Omental fat pad (tissue), 4 donors: Measurements from ENCODE around the gene TAS1R3. TPM values are rescaled to one million over a fixed set of nuclear protein-coding genes. Genes with fewer than 3 reads are reported as not detected.

ENCODE experiments used
- ATAC-seq: fragments of 150-250 bp; one replicate; pipeline ENCODE4 v1.9.1; 2016; ENCODE audit warnings: mild to moderate bottlenecking, moderate library complexity; ENCODE audit not compliant: low FRiP score
- DNase-seq: peaks from one replicate; pipeline ENCODE4 v3.0.0-alpha.2; 2019; ENCODE audit warnings: low spot score
- total RNA-seq, 4 donors: library from RNA; depleted of rRNA; stranded (reverse); fragments of >200 nt; gene quantifications; one replicate each; pipeline ENCODE4 v1.1.0, GENCODE V29; 2016
- TF ChIP-seq, protein P1 (sequence below), 3 donors: fragments of 450-650 bp; IDR thresholded peaks; one replicate each; pipeline ENCODE4 v1.5.1; 2016 to 2017; ENCODE audit warnings: antibody characterized with exemption in 3 of 3, mild to moderate bottlenecking in 3 of 3, moderate library complexity in 2 of 3

Gene TAS1R3
- total RNA-seq, 4 donors from 2014 or later, result 0.12 to 0.32 (median 0.16) TPM

DNA sequence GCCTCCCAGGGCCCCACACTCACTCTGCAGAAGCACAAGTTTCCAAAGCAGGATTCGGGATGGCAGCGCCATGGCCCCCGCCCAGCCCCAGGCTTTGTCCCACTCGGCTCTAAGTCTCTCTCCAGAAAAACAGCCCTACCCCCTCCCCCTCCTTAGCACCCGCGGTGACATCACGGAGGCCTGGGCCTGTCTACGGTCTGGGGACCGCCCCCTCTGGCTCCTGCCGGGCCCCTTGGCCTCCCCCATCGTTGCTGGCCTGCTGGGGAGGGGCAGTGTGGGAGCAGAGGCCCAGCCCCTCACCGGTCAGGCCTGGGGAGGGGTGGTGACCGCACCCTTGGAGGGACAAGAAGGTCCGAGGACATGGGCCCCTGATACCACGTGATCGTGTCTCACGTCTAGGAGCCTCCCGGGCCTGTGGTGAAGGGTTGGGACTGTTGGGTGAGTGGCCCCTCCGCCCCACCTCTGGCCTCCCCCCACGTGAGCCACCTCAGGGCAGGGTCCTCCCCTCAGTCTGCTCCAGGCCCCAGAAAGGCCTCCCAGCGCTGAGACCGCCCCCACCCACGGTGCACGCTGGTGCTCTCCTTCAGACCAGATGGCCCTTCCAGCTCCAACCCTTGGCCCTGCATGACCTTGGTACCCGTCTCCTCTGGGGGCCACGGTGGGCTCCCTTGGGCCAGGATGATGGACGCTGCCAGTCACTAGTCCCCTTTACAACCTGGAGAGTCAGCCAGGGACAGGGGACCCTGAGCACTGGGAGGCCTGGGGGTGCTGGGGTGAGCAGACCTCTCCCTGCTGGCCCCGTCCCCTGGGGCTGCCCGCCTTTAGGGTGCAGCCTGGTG lies 27.6 kb downstream of the TAS1R3 start, which contains the start of gene MXRA8:
TSS of gene MXRA8 (minus strand) at position 123 of the 839 bp plus-strand sequence. CDS start at position 72, 51 bp downstream.
- TF ChIP-seq, protein P1, sequence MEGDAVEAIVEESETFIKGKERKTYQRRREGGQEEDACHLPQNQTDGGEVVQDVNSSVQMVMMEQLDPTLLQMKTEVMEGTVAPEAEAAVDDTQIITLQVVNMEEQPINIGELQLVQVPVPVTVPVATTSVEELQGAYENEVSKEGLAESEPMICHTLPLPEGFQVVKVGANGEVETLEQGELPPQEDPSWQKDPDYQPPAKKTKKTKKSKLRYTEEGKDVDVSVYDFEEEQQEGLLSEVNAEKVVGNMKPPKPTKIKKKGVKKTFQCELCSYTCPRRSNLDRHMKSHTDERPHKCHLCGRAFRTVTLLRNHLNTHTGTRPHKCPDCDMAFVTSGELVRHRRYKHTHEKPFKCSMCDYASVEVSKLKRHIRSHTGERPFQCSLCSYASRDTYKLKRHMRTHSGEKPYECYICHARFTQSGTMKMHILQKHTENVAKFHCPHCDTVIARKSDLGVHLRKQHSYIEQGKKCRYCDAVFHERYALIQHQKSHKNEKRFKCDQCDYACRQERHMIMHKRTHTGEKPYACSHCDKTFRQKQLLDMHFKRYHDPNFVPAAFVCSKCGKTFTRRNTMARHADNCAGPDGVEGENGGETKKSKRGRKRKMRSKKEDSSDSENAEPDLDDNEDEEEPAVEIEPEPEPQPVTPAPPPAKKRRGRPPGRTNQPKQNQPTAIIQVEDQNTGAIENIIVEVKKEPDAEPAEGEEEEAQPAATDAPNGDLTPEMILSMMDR (IDR thresholded peaks at IDR 0.05), result no peak
- ATAC-seq, result peak; percentile 22
- no peak for DNase-seq

DNA sequence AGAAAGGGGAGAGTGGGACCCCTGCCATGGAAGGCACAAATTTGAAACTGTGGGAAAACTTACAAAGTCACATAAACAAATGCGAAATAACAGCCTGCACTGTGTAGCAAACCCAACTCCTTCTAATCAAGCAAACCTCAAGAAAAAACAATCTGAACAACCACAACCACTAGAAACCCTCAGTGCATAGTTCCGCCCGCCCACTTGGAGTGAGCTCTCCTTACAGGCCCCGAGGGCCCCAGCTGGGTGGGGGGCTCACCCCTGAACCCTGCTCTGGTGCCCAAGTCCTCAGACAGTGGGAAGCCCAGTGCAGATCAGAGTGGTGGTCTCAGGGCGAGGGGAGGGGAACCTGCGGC lies 28.2 kb downstream of the TAS1R3 start:
- no peak for DNase-seq
- TF ChIP-seq, protein P1 (IDR thresholded peaks at IDR 0.05), result no peak

DNA sequence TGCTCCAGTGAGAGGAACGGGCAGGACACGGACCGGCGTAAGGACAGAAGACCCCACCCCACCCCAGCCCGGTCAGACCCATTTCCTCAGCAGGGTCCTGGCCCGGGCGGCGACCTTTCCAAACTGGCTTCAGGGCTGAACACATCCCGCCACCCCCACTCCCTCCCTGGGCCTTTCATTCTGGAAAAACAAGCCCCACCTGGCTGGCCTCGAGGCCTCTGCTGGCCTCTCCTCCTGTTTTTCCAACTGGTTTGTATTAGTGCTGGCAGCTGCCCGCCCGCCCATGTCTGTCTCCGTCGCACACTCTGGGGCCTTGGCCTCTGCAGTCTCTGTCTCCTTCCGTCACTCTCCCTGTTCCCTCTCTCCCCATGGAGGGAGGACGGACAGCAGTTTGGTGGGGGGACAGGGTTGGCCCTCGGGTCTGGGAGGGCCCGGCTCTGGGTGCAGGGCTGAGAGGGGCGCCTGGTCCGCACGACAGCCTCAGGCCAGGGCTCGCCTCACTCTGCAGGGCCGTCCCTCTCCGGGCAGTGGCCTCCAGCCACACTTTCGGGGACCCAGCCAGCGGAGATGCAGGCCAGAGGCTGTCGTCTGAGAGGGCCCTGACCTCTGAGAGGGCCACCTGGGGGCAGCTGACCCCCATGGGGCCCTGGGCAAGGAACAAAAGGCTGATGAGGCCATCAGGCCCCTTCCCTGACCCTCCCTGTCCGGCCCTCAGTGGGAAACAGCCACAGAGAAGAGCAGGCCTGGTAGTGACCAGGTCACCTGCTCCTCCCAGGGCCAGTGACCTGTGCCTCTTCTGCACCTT lies 28.8 kb downstream of the TAS1R3 start:
- ATAC-seq, result no peak

More for the DNA sequence above, 28.2 kb downstream of the TAS1R3 start:
- no peak for ATAC-seq

DNA sequence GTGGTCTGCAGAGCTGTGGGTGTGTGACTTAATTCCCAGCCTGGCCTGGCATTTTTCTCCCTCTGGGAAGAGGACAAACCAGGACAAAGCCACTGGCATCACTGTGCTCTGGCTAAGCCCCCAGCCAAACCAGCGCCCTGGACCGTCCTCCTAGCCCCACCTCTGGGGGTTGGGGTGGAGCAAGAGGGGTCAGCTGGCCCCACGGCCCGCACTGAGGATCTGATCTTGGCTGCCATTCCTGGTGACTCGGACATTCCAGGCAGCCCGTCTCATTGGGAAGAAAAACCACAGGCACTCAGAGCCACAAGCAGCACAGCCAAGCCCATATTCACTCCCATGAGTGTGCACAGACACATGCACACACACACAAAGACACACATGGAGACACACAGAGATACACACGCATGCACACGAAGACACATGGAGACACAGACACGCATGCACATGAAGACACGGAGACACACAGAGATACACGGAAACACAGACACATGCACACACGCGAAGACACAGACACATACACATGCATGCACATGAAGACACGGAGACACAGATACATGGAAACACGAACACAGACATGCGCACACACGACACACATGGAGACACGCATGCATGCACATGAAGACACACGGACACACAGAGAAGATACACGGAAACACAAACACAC lies 29.6 kb downstream of the TAS1R3 start:
- TF ChIP-seq, protein P1 (IDR thresholded peaks at IDR 0.05), result no peak
- ATAC-seq (peak; percentile 25), DNase-seq (no peak)

More for the DNA sequence above, 28.8 kb downstream of the TAS1R3 start:
- TF ChIP-seq, protein P1 (IDR thresholded peaks at IDR 0.05), result no peak
- DNase-seq, result no peak

DNA sequence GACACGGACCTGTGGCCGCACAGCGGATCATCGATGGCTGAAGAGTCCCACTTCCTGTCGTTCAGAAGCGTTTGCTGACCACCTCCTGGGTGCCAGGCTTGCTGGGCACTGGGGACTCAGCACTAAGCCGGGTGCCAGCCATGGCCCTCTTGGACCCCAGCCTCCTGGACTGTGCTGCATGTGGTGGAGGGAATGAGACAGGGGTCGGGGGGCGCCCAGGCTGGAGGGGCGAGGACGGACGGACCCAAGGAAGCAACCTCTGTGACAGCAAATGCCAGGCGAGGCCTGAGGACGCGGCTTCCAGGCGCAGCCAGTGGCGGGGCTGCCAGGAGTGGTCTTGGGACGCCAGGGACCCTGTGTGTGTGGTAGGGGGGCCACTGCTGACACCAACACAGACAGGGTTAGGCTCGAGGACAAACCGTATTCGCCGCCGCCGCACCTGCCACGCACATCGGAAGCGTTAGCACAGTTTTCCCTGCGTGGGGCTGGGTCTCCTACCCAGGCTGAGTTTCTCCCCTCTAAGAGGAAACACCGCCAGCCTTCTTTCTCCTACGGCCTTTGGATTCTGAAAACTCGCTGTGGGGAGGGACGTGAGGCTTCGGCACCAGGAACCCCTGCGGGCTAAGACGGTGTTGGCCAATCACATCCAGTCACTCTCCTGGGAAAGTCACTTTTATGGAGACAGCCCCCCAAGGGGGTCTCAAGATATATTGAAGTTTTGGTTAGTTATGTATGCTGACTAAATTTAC lies 30.3 kb downstream of the TAS1R3 start:
- no peak for DNase-seq
- ATAC-seq, result no peak

More for the DNA sequence above, 30.3 kb downstream of the TAS1R3 start:
- TF ChIP-seq, protein P1 (IDR thresholded peaks at IDR 0.05), result no peak
